Skin of body (tissue), 2 donors: ENCODE data around the gene ATOSA. TPM values are rescaled to one million over a fixed set of nuclear protein-coding genes. Genes with fewer than 3 reads are reported as not detected.

Source experiments
- DNase-seq: peaks from one replicate; lab custom pipeline; 2025; lab: John Stamatoyannopoulos, UW
- total RNA-seq: library from RNA; depleted of rRNA; stranded (reverse); fragments of >200 nt; gene quantifications from one replicate; pipeline ENCODE4 v1.2.3, GENCODE V29; 2014

The ATOSA gene
- total RNA-seq, 1 donor from 2014 or later = 73.6 TPM

GRCh38 chr15:52652984-52653383 is 26.2 kb downstream of the ATOSA start:
- no peak for DNase-seq

DNA sequence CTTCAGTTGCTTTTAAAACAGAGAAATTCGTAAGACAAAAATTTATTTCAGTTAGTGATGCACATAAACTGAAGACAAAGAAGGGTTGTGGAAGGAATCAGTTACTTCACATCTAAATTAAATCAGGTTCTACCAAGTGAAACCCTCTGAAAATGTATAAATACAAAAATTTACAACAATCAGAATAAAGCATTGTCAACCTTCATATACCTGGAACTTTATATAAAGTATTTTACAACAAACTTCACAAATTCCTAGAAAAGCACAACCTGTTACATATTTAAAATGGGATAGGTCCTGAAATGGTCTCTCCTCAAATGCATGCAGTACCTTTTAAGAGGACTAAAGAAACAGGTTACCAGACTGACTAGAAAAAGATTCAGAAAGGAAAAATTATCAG is 26.9 kb downstream of the ATOSA start:
- DNase-seq = no peak

GRCh38 chr15:52651868-52652267 is 27.3 kb downstream of the ATOSA start:
- DNase-seq = peak; percentile 91

- no peak for DNase-seq
Observed at GRCh38 chr15:52651114-52651513, 28.1 kb downstream of the ATOSA start.

GRCh38 chr15:52649686-52650085 is 29.5 kb downstream of the ATOSA start:
- DNase-seq = no peak

GRCh38 chr15:52645916-52646315 is 33.3 kb downstream of the ATOSA start:
- no peak for DNase-seq

DNA sequence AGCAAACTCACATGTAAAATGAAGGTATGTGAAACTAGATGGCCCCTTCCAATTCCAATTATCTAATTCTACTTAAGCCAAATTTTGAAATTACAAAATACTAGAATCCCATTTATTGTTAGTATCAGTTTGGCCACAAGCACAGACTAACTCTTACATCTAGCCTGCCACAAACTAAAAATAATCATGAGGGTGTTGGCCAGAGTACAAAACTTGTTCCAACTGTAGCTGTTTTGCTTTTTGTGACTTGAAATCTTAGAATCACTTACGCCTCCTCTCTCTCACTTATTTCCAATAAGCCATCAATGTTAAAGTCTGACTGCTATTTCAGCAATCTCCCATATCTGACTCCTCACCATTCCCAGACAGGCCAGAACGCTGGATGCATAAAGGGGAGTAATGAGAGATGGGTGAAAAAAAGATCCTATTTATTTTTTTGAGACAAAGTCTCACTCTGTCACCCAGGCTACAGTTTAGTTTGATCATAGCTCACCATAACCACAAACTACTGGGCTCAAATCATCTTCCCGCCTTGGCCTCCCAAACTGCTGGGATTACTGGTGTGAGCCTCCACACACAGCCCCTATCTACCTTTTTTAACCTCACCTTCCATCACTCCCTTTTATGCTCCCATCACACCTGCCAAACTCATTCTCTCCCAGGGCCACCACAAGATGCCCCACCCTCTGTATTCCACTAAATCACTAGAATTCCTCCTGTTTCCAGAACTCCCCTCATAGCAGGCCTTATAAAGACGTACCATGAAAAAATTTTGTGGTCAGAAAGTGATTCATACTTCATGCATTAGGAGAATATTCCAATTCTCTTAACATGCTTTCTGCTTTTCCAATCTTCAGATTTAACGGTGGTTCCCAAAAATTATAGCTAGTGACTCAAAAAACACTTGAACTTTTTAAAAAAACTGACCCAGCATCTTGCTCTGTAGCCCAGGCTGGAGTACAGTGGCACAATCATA is 36.5 kb downstream of the ATOSA start:
- no peak for DNase-seq

DNA sequence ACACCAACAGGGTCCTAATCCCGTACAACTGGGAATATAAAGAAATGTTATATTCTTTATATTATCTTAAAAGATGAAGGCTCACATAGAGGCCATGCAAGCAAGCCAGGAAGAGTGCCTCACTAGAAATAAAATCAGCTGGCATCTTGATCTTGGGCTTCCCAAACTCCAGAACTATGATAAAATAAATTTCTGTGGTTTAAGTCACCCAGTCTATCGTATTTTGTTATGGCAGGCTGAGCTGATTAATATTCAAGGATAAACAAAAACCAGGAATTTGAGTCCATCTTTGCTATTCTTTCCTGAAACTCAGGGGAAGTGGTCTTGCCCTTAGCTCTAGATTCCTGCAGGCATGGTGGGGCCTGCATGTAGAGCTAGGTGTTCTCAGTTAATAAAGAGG is 42.7 kb downstream of the ATOSA start:
- DNase-seq = no peak

- no peak for DNase-seq
Observed at GRCh38 chr15:52635908-52636307, 43.3 kb downstream of the ATOSA start.

Other genes starting within 250 kb of the ATOSA start
- gene MYO5A, start 150.5 kb downstream of the ATOSA start, total RNA-seq = 21.2 TPM
- gene ARPP19, start 110.4 kb downstream of the ATOSA start, total RNA-seq = 102 TPM
- gene ONECUT1, start 110.9 kb upstream of the ATOSA start, total RNA-seq = not detected